ENCODE measurements around the gene C1QL1.

C1QL1 gene

GRCh38 chr17:44919885-44920564 is 48.1 kb downstream of the C1QL1 start:
- Histone ChIP-seq H3K4me1 (ENCODE audit: control insufficient read depth, insufficient read depth, low read length, unreplicated experiment) (peaks cover 19% of the 10 kb centered on the region), H3K27ac (ENCODE audit: low read depth, low read length) (no peak overlapping the region), H3K27me3 (ENCODE audit: insufficient read depth, low read length) (no peaks in the 10 kb centered on the region), H3K79me2 (ENCODE audit: control insufficient read depth, insufficient read depth, low read length, unreplicated experiment) (no peaks in the 10 kb centered on the region), H2AFZ (ENCODE audit: low read length, unreplicated experiment) (no peak overlapping the region), H3K36me3 (ENCODE audit: insufficient read depth, low read length) (no peaks in the 10 kb centered on the region), H3K4me3 (ENCODE audit: low read depth, low read length) (no peak overlapping the region)

- H3K27ac ChIP-seq (ENCODE audit: low read depth, low read length) = no peak overlapping the region
- no peaks in the 10 kb centered on the region for H3K36me3 ChIP-seq (ENCODE audit: insufficient read depth, low read length)
- peaks cover 19% of the 10 kb centered on the region for H3K4me1 ChIP-seq (ENCODE audit: control insufficient read depth, insufficient read depth, low read length, unreplicated experiment)
- H2AFZ ChIP-seq (ENCODE audit: low read length, unreplicated experiment) = no peak overlapping the region
- H3K79me2 ChIP-seq (ENCODE audit: control insufficient read depth, insufficient read depth, low read length, unreplicated experiment) = no peaks in the 10 kb centered on the region
- H3K4me3 ChIP-seq (ENCODE audit: low read depth, low read length) = no peak overlapping the region
- no peaks in the 10 kb centered on the region for H3K27me3 ChIP-seq (ENCODE audit: insufficient read depth, low read length)
Observed at GRCh38 chr17:44919411-44919810, 48.7 kb downstream of the C1QL1 start.

GRCh38 chr17:44918006-44918405 is 50.1 kb downstream of the C1QL1 start:
- Histone ChIP-seq H3K4me1 (ENCODE audit: control insufficient read depth, insufficient read depth, low read length, unreplicated experiment) (peaks cover 19% of the 10 kb centered on the region), H3K4me3 (ENCODE audit: low read depth, low read length) (no peak overlapping the region), H3K36me3 (ENCODE audit: insufficient read depth, low read length) (no peaks in the 10 kb centered on the region), H3K27ac (ENCODE audit: low read depth, low read length) (no peak overlapping the region), H3K79me2 (ENCODE audit: control insufficient read depth, insufficient read depth, low read length, unreplicated experiment) (no peaks in the 10 kb centered on the region), H3K27me3 (ENCODE audit: insufficient read depth, low read length) (no peaks in the 10 kb centered on the region), H2AFZ (ENCODE audit: low read length, unreplicated experiment) (no peak overlapping the region)

- H3K4me3 ChIP-seq (ENCODE audit: low read depth, low read length) = no peak overlapping the region
Observed at GRCh38 chr17:44917456-44917855, 50.6 kb downstream of the C1QL1 start.

GRCh38 chr17:44916781-44917241 is 51.3 kb downstream of the C1QL1 start:
- Histone ChIP-seq H3K27me3 (ENCODE audit: insufficient read depth, low read length) (no peaks in the 10 kb centered on the region), H3K79me2 (ENCODE audit: control insufficient read depth, insufficient read depth, low read length, unreplicated experiment) (no peaks in the 10 kb centered on the region), H2AFZ (ENCODE audit: low read length, unreplicated experiment) (no peak overlapping the region), H3K4me3 (ENCODE audit: low read depth, low read length) (no peak overlapping the region), H3K27ac (ENCODE audit: low read depth, low read length) (no peak overlapping the region), H3K36me3 (ENCODE audit: insufficient read depth, low read length) (no peaks in the 10 kb centered on the region), H3K4me1 (ENCODE audit: control insufficient read depth, insufficient read depth, low read length, unreplicated experiment) (peaks cover 19% of the 10 kb centered on the region)

More at GRCh38 chr17:44917456-44917855, 50.6 kb downstream of the C1QL1 start:
- H3K79me2 ChIP-seq (ENCODE audit: control insufficient read depth, insufficient read depth, low read length, unreplicated experiment) = no peaks in the 10 kb centered on the region
- no peak overlapping the region for H3K27ac ChIP-seq (ENCODE audit: low read depth, low read length)
- H3K4me1 ChIP-seq (ENCODE audit: control insufficient read depth, insufficient read depth, low read length, unreplicated experiment) = peaks cover 19% of the 10 kb centered on the region
- no peaks in the 10 kb centered on the region for H3K27me3 ChIP-seq (ENCODE audit: insufficient read depth, low read length)
- no peak overlapping the region for H2AFZ ChIP-seq (ENCODE audit: low read length, unreplicated experiment)
- H3K36me3 ChIP-seq (ENCODE audit: insufficient read depth, low read length) = no peaks in the 10 kb centered on the region

- no peak overlapping the region for H2AFZ ChIP-seq (ENCODE audit: low read length, unreplicated experiment)
Observed at GRCh38 chr17:44915862-44916780, 52.0 kb downstream of the C1QL1 start.

GRCh38 chr17:44915321-44915726 is 52.8 kb downstream of the C1QL1 start, which contains the start of gene GFAP:
TSS of gene GFAP (minus strand) at chr17:44915500. CDS start at chr17:44915486, 14 bp downstream.
- no peaks in the 10 kb centered on the region for H3K27me3 ChIP-seq (ENCODE audit: insufficient read depth, low read length)
- peaks cover 19% of the 10 kb centered on the region for H3K4me1 ChIP-seq (ENCODE audit: control insufficient read depth, insufficient read depth, low read length, unreplicated experiment)
- no peak within 1 kb of the TSS for H3K27ac ChIP-seq (ENCODE audit: low read depth, low read length)
- H3K79me2 ChIP-seq (ENCODE audit: control insufficient read depth, insufficient read depth, low read length, unreplicated experiment) = no peaks in the 10 kb centered on the region
- no peaks in the 10 kb centered on the region for H3K36me3 ChIP-seq (ENCODE audit: insufficient read depth, low read length)
- no peak within 1 kb of the TSS for H3K4me3 ChIP-seq (ENCODE audit: low read depth, low read length)
- H2AFZ ChIP-seq (ENCODE audit: low read length, unreplicated experiment) = no peak within 1 kb of the TSS

More at GRCh38 chr17:44915862-44916780, 52.0 kb downstream of the C1QL1 start:
- no peaks in the 10 kb centered on the region for H3K27me3 ChIP-seq (ENCODE audit: insufficient read depth, low read length)
- no peak overlapping the region for H3K27ac ChIP-seq (ENCODE audit: low read depth, low read length)
- H3K36me3 ChIP-seq (ENCODE audit: insufficient read depth, low read length) = no peaks in the 10 kb centered on the region
- H3K4me1 ChIP-seq (ENCODE audit: control insufficient read depth, insufficient read depth, low read length, unreplicated experiment) = peaks cover 19% of the 10 kb centered on the region
- H3K79me2 ChIP-seq (ENCODE audit: control insufficient read depth, insufficient read depth, low read length, unreplicated experiment) = no peaks in the 10 kb centered on the region
- H3K4me3 ChIP-seq (ENCODE audit: low read depth, low read length) = no peak overlapping the region

GRCh38 chr17:44914698-44915271 is 53.3 kb downstream of the C1QL1 start:
- no peak overlapping the region for H3K27ac ChIP-seq (ENCODE audit: low read depth, low read length)
- no peaks in the 10 kb centered on the region for H3K27me3 ChIP-seq (ENCODE audit: insufficient read depth, low read length)
- H3K36me3 ChIP-seq (ENCODE audit: insufficient read depth, low read length) = no peaks in the 10 kb centered on the region
- H2AFZ ChIP-seq (ENCODE audit: low read length, unreplicated experiment) = no peak overlapping the region
- no peaks in the 10 kb centered on the region for H3K79me2 ChIP-seq (ENCODE audit: control insufficient read depth, insufficient read depth, low read length, unreplicated experiment)
- H3K4me1 ChIP-seq (ENCODE audit: control insufficient read depth, insufficient read depth, low read length, unreplicated experiment) = peaks cover 23% of the 10 kb centered on the region
- H3K4me3 ChIP-seq (ENCODE audit: low read depth, low read length) = no peak overlapping the region

- Histone ChIP-seq H3K27me3 (ENCODE audit: insufficient read depth, low read length) (no peaks in the 10 kb centered on the region), H3K27ac (ENCODE audit: low read depth, low read length) (no peak overlapping the region), H3K4me1 (ENCODE audit: control insufficient read depth, insufficient read depth, low read length, unreplicated experiment) (peaks cover 27% of the 10 kb centered on the region), H3K4me3 (ENCODE audit: low read depth, low read length) (no peak overlapping the region), H3K36me3 (ENCODE audit: insufficient read depth, low read length) (no peaks in the 10 kb centered on the region), H3K79me2 (ENCODE audit: control insufficient read depth, insufficient read depth, low read length, unreplicated experiment) (no peaks in the 10 kb centered on the region), H2AFZ (ENCODE audit: low read length, unreplicated experiment) (no peak overlapping the region)
Observed at GRCh38 chr17:44914148-44914547, 54.0 kb downstream of the C1QL1 start.

GRCh38 chr17:44913676-44914075 is 54.4 kb downstream of the C1QL1 start:
- Histone ChIP-seq H3K36me3 (ENCODE audit: insufficient read depth, low read length) (no peaks in the 10 kb centered on the region), H3K4me3 (ENCODE audit: low read depth, low read length) (no peak overlapping the region), H3K27ac (ENCODE audit: low read depth, low read length) (no peak overlapping the region), H3K27me3 (ENCODE audit: insufficient read depth, low read length) (no peaks in the 10 kb centered on the region), H3K4me1 (ENCODE audit: control insufficient read depth, insufficient read depth, low read length, unreplicated experiment) (peaks cover 29% of the 10 kb centered on the region), H2AFZ (ENCODE audit: low read length, unreplicated experiment) (no peak overlapping the region), H3K79me2 (ENCODE audit: control insufficient read depth, insufficient read depth, low read length, unreplicated experiment) (no peaks in the 10 kb centered on the region)

All from ACC112 (cell line).